ENCODE results near the gene NEDD4.

The NEDD4 gene

DNA sequence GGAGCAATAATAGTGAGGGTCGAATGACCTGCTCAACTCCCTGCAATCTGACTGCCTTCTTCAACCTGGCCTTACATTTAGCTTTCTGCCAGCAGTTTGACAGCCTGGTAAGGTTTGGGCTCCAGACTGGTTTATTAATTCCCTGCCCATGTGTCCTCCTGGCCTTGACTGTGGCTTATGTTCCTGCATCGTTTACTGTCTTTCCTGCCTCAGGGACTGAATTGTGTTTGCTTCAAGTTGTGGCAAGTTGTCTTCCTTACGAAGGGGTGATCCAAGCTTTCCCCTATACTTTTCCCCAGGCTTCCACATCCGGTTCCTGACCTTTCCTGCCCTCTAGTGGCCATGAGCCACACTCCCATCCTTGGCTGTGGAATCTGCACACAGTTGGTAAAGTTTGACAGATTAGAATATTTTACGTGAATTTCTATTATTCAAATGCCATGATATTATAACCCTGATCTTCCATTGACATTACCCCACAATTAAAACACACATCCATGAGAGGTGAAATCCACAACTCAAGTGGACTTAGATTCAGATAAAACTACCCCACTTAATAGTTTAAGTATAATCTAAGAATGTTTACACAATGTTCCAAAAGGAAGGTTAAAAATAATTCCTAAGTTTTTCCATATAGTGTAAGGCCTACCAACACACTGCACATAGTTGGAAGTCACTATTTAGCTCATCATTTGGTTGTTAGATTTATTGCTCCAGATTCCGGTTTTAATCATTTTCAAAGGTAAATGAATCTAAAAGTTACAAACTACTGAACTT lies 95.7 kb downstream of the NEDD4 start:
- Histone ChIP-seq H3K9me3 (ENCODE audit: control insufficient read depth, insufficient read depth, low read length) (no peaks in the 10 kb centered on the region), H3K36me3 (ENCODE audit: control insufficient read depth, insufficient read depth, low read length) (no peaks in the 10 kb centered on the region), H3K4me3 (ENCODE audit: low read length) (no peak overlapping the region), H3K4me1 (ENCODE audit: control insufficient read depth, insufficient read depth, low read length) (peaks cover 2% of the 10 kb centered on the region; the same call in 1 of the 2 replicates), H3K27ac (ENCODE audit: low read length) (no peak overlapping the region), H3K27me3 (ENCODE audit: control insufficient read depth, insufficient read depth, low read length) (no peaks in the 10 kb centered on the region)
- peak; percentile 37 for DNase-seq (ENCODE audit: low read depth, low spot score)
- WGBS (ENCODE audit: insufficient coverage, insufficient read length) = no CpG with 5 or more reads among the region's 6 CpGs

DNA sequence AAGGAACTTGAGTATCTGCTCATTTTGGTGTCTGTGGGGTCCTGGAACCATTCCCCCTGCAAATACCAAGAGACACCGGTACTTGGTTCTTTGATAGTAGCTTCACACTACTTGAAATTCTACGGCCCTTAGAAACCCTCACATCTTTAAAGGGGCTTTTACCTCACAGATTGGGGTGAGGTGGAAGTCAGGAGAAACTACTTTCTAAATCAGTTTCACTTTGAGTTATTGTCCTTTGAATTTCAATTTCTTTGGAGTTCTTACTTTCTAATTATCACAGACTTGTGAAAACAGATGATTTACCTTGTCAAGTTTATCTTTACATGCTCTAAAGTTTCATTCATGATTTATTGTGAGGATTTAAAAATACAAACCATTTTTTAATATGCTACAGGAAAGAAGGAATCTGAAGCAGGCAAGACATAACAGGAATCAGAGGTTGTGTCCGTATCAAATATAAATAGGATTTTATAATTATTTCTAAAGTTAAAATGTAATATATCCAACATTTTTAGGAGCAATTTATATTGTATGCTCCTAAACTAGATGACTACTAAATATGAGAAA lies 98.9 kb downstream of the NEDD4 start:
- no CpG with 5 or more reads among the region's 3 CpGs for WGBS (ENCODE audit: insufficient coverage, insufficient read length)
- Histone ChIP-seq H3K4me1 (ENCODE audit: control insufficient read depth, insufficient read depth, low read length) (peaks cover 2% of the 10 kb centered on the region; the same call in 1 of the 2 replicates), H3K9me3 (ENCODE audit: control insufficient read depth, insufficient read depth, low read length) (no peaks in the 10 kb centered on the region), H3K4me3 (ENCODE audit: low read length) (no peak overlapping the region), H3K27ac (ENCODE audit: low read length) (no peak overlapping the region), H3K27me3 (ENCODE audit: control insufficient read depth, insufficient read depth, low read length) (no peaks in the 10 kb centered on the region), H3K36me3 (ENCODE audit: control insufficient read depth, insufficient read depth, low read length) (no peaks in the 10 kb centered on the region)
- no peak for DNase-seq (ENCODE audit: low read depth, low spot score)

GRCh38 chr15:55893852-55894251 lies 99.6 kb downstream of the NEDD4 start:
- DNase-seq (ENCODE audit: low read depth, low spot score) = no peak
- no CpG with 5 or more reads among the region's 3 CpGs for WGBS (ENCODE audit: insufficient coverage, insufficient read length)

GRCh38 chr15:55891196-55891595 lies 102.2 kb downstream of the NEDD4 start:
- no peak overlapping the region for H3K27ac ChIP-seq (ENCODE audit: low read length)
- WGBS (ENCODE audit: insufficient coverage, insufficient read length) = no CpG with 5 or more reads among the region's 1 CpG
- no peaks in the 10 kb centered on the region for H3K9me3 ChIP-seq (ENCODE audit: control insufficient read depth, insufficient read depth, low read length)
- no peak overlapping the region for H3K4me3 ChIP-seq (ENCODE audit: low read length)
- H3K36me3 ChIP-seq (ENCODE audit: control insufficient read depth, insufficient read depth, low read length) = no peaks in the 10 kb centered on the region
- H3K4me1 ChIP-seq (ENCODE audit: control insufficient read depth, insufficient read depth, low read length) = no peaks in the 10 kb centered on the region
- DNase-seq (ENCODE audit: low read depth, low spot score) = no peak
- no peaks in the 10 kb centered on the region for H3K27me3 ChIP-seq (ENCODE audit: control insufficient read depth, insufficient read depth, low read length)

More at GRCh38 chr15:55893852-55894251, 99.6 kb downstream of the NEDD4 start:
- Histone ChIP-seq H3K4me3 (ENCODE audit: low read length) (no peak overlapping the region), H3K4me1 (ENCODE audit: control insufficient read depth, insufficient read depth, low read length) (peaks cover 2% of the 10 kb centered on the region; the same call in 1 of the 2 replicates), H3K36me3 (ENCODE audit: control insufficient read depth, insufficient read depth, low read length) (no peaks in the 10 kb centered on the region), H3K27me3 (ENCODE audit: control insufficient read depth, insufficient read depth, low read length) (no peaks in the 10 kb centered on the region), H3K27ac (ENCODE audit: low read length) (no peak overlapping the region), H3K9me3 (ENCODE audit: control insufficient read depth, insufficient read depth, low read length) (no peaks in the 10 kb centered on the region)

DNA sequence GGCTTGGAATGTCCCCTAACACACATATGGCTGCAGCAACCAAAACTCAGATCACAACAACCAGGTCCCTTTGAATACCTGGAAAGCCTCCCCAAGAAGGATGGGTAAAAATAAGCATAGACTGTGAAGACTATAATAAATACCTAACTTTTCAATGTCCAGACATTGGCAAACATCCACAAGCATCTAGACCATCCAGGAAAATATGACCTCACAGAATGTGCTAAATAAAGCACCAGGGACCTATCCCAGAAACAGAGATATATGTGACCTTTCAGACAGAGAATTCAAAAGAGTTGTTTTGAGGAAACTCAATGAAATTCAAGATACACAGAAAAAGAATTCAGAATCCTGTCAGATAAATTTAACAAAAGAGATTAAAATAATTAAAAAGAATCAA lies 109.2 kb downstream of the NEDD4 start:
- no peaks in the 10 kb centered on the region for H3K27me3 ChIP-seq (ENCODE audit: control insufficient read depth, insufficient read depth, low read length)
- no peaks in the 10 kb centered on the region for H3K4me1 ChIP-seq (ENCODE audit: control insufficient read depth, insufficient read depth, low read length)
- H3K4me3 ChIP-seq (ENCODE audit: low read length) = no peak overlapping the region
- no peak for DNase-seq (ENCODE audit: low read depth, low spot score)
- no peaks in the 10 kb centered on the region for H3K36me3 ChIP-seq (ENCODE audit: control insufficient read depth, insufficient read depth, low read length)
- no peaks in the 10 kb centered on the region for H3K9me3 ChIP-seq (ENCODE audit: control insufficient read depth, insufficient read depth, low read length)
- no peak overlapping the region for H3K27ac ChIP-seq (ENCODE audit: low read length)

GRCh38 chr15:55879181-55879580 lies 114.2 kb downstream of the NEDD4 start:
- Histone ChIP-seq H3K4me1 (ENCODE audit: control insufficient read depth, insufficient read depth, low read length) (no peaks in the 10 kb centered on the region), H3K27ac (ENCODE audit: low read length) (no peak overlapping the region), H3K27me3 (ENCODE audit: control insufficient read depth, insufficient read depth, low read length) (no peaks in the 10 kb centered on the region), H3K9me3 (ENCODE audit: control insufficient read depth, insufficient read depth, low read length) (no peaks in the 10 kb centered on the region), H3K36me3 (ENCODE audit: control insufficient read depth, insufficient read depth, low read length) (no peaks in the 10 kb centered on the region), H3K4me3 (ENCODE audit: low read length) (no peak overlapping the region)
- DNase-seq (ENCODE audit: low read depth, low spot score) = no peak

GRCh38 chr15:55873024-55873720 lies 120.2 kb downstream of the NEDD4 start:
- no peak overlapping the region for H3K4me3 ChIP-seq (ENCODE audit: low read length)
- H3K9me3 ChIP-seq (ENCODE audit: control insufficient read depth, insufficient read depth, low read length) = no peaks in the 10 kb centered on the region
- DNase-seq (ENCODE audit: low read depth, low spot score) = no peak
- no peaks in the 10 kb centered on the region for H3K27me3 ChIP-seq (ENCODE audit: control insufficient read depth, insufficient read depth, low read length)
- no CpG with 5 or more reads among the region's 4 CpGs for whole genome bisulfite sequencing (ENCODE audit: insufficient coverage, insufficient read length)
- no peak overlapping the region for H3K27ac ChIP-seq (ENCODE audit: low read length)
- no peaks in the 10 kb centered on the region for H3K36me3 ChIP-seq (ENCODE audit: control insufficient read depth, insufficient read depth, low read length)
- H3K4me1 ChIP-seq (ENCODE audit: control insufficient read depth, insufficient read depth, low read length) = no peaks in the 10 kb centered on the region

- no peak overlapping the region for H3K27ac ChIP-seq (ENCODE audit: low read length)
- H3K4me1 ChIP-seq (ENCODE audit: control insufficient read depth, insufficient read depth, low read length) = no peaks in the 10 kb centered on the region
- no peak for DNase-seq (ENCODE audit: low read depth, low spot score)
- H3K27me3 ChIP-seq (ENCODE audit: control insufficient read depth, insufficient read depth, low read length) = no peaks in the 10 kb centered on the region
- no peak overlapping the region for H3K4me3 ChIP-seq (ENCODE audit: low read length)
- WGBS (ENCODE audit: insufficient coverage, insufficient read length) = no CpG with 5 or more reads among the region's 2 CpGs
- no peaks in the 10 kb centered on the region for H3K36me3 ChIP-seq (ENCODE audit: control insufficient read depth, insufficient read depth, low read length)
- H3K9me3 ChIP-seq (ENCODE audit: control insufficient read depth, insufficient read depth, low read length) = no peaks in the 10 kb centered on the region
These were observed 120.9 kb downstream of the NEDD4 start for GRCh38 chr15:55872471-55872870.

DNA sequence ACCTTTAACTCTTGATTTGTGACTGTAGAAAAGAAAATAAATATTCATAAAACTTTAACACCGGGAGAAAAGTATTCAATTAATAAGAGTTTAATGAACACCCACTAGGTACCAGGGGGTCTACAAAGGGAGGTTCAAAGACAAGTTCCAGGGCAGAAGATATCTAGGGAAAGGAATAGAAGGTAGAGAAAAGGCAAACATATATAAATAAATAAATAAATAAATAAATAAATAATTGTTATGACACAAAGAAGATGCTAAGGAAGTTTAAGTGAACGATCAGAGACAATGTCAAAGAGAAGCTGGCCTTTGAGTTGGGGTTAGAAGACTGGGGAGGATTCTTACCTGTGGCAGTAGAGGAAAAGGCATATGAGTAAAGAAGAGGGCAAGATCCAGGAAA lies 123.8 kb downstream of the NEDD4 start:
- H3K27me3 ChIP-seq (ENCODE audit: control insufficient read depth, insufficient read depth, low read length) = no peaks in the 10 kb centered on the region
- H3K4me3 ChIP-seq (ENCODE audit: low read length) = no peak overlapping the region
- H3K9me3 ChIP-seq (ENCODE audit: control insufficient read depth, insufficient read depth, low read length) = no peaks in the 10 kb centered on the region
- H3K4me1 ChIP-seq (ENCODE audit: control insufficient read depth, insufficient read depth, low read length) = no peaks in the 10 kb centered on the region
- no peak overlapping the region for H3K27ac ChIP-seq (ENCODE audit: low read length)
- WGBS (ENCODE audit: insufficient coverage, insufficient read length) = no CpG with 5 or more reads among the region's 2 CpGs
- no peaks in the 10 kb centered on the region for H3K36me3 ChIP-seq (ENCODE audit: control insufficient read depth, insufficient read depth, low read length)
- no peak for DNase-seq (ENCODE audit: low read depth, low spot score)

GRCh38 chr15:55868707-55869106 lies 124.7 kb downstream of the NEDD4 start:
- Histone ChIP-seq H3K27me3 (ENCODE audit: control insufficient read depth, insufficient read depth, low read length) (no peaks in the 10 kb centered on the region), H3K4me3 (ENCODE audit: low read length) (no peak overlapping the region), H3K27ac (ENCODE audit: low read length) (no peak overlapping the region), H3K9me3 (ENCODE audit: control insufficient read depth, insufficient read depth, low read length) (no peaks in the 10 kb centered on the region), H3K36me3 (ENCODE audit: control insufficient read depth, insufficient read depth, low read length) (no peaks in the 10 kb centered on the region), H3K4me1 (ENCODE audit: control insufficient read depth, insufficient read depth, low read length) (no peaks in the 10 kb centered on the region)
- no peak for DNase-seq (ENCODE audit: low read depth, low spot score)
- WGBS (ENCODE audit: insufficient coverage, insufficient read length) = no CpG with 5 or more reads among the region's 3 CpGs

Data from iPS DF 6.9 (cell line).